Testis (tissue), 2 donors: ENCODE data around the gene C1QL2.

ENCODE experiments used
- POLR2A ChIP-seq: fragments of 450-650 bp; IDR thresholded peaks from one replicate; pipeline ENCODE4 v1.6.1; 2017; ENCODE audit warnings: antibody characterized with exemption, mild to moderate bottlenecking, moderate library complexity
- TF ChIP-seq, protein P1 (sequence below), 3 experiments: fragments of 450-650 bp in 2 of 3; fragments of 200-600 bp in 1 of 3; sonication (generic) in 1 of 3; IDR thresholded peaks; one replicate each; pipeline ENCODE4 v1.5.1; 2016 to 2019; ENCODE audit warnings: antibody characterized with exemption in 3 of 3, mild to moderate bottlenecking in 2 of 3, moderate library complexity in 1 of 3

GRCh38 chr2:119196301-119197125 lies 38.0 kb upstream of the C1QL2 start:
- no peak for TF ChIP-seq POLR2A
- TF ChIP-seq, protein P1, sequence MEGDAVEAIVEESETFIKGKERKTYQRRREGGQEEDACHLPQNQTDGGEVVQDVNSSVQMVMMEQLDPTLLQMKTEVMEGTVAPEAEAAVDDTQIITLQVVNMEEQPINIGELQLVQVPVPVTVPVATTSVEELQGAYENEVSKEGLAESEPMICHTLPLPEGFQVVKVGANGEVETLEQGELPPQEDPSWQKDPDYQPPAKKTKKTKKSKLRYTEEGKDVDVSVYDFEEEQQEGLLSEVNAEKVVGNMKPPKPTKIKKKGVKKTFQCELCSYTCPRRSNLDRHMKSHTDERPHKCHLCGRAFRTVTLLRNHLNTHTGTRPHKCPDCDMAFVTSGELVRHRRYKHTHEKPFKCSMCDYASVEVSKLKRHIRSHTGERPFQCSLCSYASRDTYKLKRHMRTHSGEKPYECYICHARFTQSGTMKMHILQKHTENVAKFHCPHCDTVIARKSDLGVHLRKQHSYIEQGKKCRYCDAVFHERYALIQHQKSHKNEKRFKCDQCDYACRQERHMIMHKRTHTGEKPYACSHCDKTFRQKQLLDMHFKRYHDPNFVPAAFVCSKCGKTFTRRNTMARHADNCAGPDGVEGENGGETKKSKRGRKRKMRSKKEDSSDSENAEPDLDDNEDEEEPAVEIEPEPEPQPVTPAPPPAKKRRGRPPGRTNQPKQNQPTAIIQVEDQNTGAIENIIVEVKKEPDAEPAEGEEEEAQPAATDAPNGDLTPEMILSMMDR (IDR thresholded peaks at IDR 0.05) = no peak
